ENCODE measurements around the gene PPP1R18.
"Not testable (repeated sequence)": the region's sequence is repeated elsewhere in the genome, so short reads cannot be mapped to it uniquely, and the experiment has no call there.

Gene PPP1R18

GRCh38 chr6:30719791-30720737, 33.6 kb upstream of the PPP1R18 start, which contains the start of gene TUBB:
Gene TUBB, plus strand, starts transcription at chr6:30720352. Its CDS starts 155 bp downstream, at chr6:30720507.
- Histone ChIP-seq H3K79me1 (ENCODE audit: low read length) (peaks cover 27% of the 10 kb centered on the region), H3K4me2 (ENCODE audit: low read length) (peak within 1 kb of the TSS; percentile 72), H2BK5ac (ENCODE audit: low read depth, low read length, poor library complexity) (peak within 1 kb of the TSS; percentile 96), H3K4ac (ENCODE audit: low read depth, low read length) (peak within 1 kb of the TSS; percentile 90), H3K27me3 (ENCODE audit: insufficient read depth, low read length) (no peaks in the 10 kb centered on the region), H4K91ac (ENCODE audit: low read depth, low read length) (peak within 1 kb of the TSS; percentile 90), H3K27ac (ENCODE audit: low read depth, low read length) (peak within 1 kb of the TSS; percentile 91), H3K18ac (ENCODE audit: low read length) (peak within 1 kb of the TSS; percentile 67), H3K9me3 (ENCODE audit: insufficient read depth, low read depth, low read length) (peaks cover 4% of the 10 kb centered on the region), H2AK5ac (ENCODE audit: low read length) (peak within 1 kb of the TSS; percentile 71), H3K9ac (ENCODE audit: low read length) (peak within 1 kb of the TSS; percentile 96), H3K79me2 (ENCODE audit: control insufficient read depth, insufficient read depth, low read length, poor library complexity) (peaks cover 20% of the 10 kb centered on the region), H4K8ac (ENCODE audit: low read depth, low read length) (peak within 1 kb of the TSS; percentile 79), H3K4me3 (ENCODE audit: low read depth, low read length) (peak within 1 kb of the TSS; percentile 84), H3K14ac (ENCODE audit: low read length) (peak within 1 kb of the TSS; percentile 74), H2AFZ (ENCODE audit: insufficient read depth, low read length, poor library complexity) (peak within 1 kb of the TSS; percentile 27), H4K12ac (ENCODE audit: low read depth, low read length) (peak within 1 kb of the TSS; percentile 89), H3K4me1 (ENCODE audit: control insufficient read depth in 1 of 2, insufficient read depth in 2 of 2, low read length in 2 of 2) (peaks cover 5 to 6% of the 10 kb centered on the region in 2 experiments), H2BK120ac (ENCODE audit: insufficient read depth, low read length, poor library complexity) (peak within 1 kb of the TSS; percentile 61), H3K36me3 (ENCODE audit: control insufficient read depth in 1 of 2, insufficient read depth in 2 of 2, low read length in 2 of 2) (peaks cover 28 to 34% of the 10 kb centered on the region in 2 experiments), H2BK12ac (ENCODE audit: low read length) (no peak within 1 kb of the TSS), H3K23ac (ENCODE audit: low read length) (no peak within 1 kb of the TSS)
- WGBS (ENCODE audit: extremely low coverage, insufficient coverage, insufficient read length): no CpG with 5 or more reads among the region's 38 CpGs
- peak; percentile 98 for DNase-seq

- Histone ChIP-seq H4K12ac (ENCODE audit: low read depth, low read length) (peak overlapping the region; percentile 57), H2BK12ac (ENCODE audit: low read length) (no peak overlapping the region), H3K27ac (ENCODE audit: low read depth, low read length) (peak overlapping the region; percentile 87), H3K4me2 (ENCODE audit: low read length) (peak overlapping the region; percentile 72), H3K36me3 (ENCODE audit: control insufficient read depth in 1 of 2, insufficient read depth in 2 of 2, low read length in 2 of 2) (peaks cover 25 to 29% of the 10 kb centered on the region in 2 experiments), H3K4me3 (ENCODE audit: low read depth, low read length) (peak overlapping the region; percentile 39), H2AK5ac (ENCODE audit: low read length) (peak overlapping the region; percentile 59), H3K23ac (ENCODE audit: low read length) (no peak overlapping the region), H4K91ac (ENCODE audit: low read depth, low read length) (peak overlapping the region; percentile 90), H2BK120ac (ENCODE audit: insufficient read depth, low read length, poor library complexity) (peak overlapping the region; percentile 59), H3K27me3 (ENCODE audit: insufficient read depth, low read length) (no peaks in the 10 kb centered on the region), H3K4me1 (ENCODE audit: control insufficient read depth in 1 of 2, insufficient read depth in 2 of 2, low read length in 2 of 2) (peaks cover 5 to 6% of the 10 kb centered on the region in 2 experiments), H3K4ac (ENCODE audit: low read depth, low read length) (peak overlapping the region; percentile 65), H3K18ac (ENCODE audit: low read length) (no peak overlapping the region), H3K9me3 (ENCODE audit: insufficient read depth, low read depth, low read length) (peaks cover 4% of the 10 kb centered on the region), H4K8ac (ENCODE audit: low read depth, low read length) (peak overlapping the region; percentile 70), H2BK5ac (ENCODE audit: low read depth, low read length, poor library complexity) (peak overlapping the region; percentile 49), H2AFZ (ENCODE audit: insufficient read depth, low read length, poor library complexity) (peak overlapping the region; percentile 27), H3K14ac (ENCODE audit: low read length) (peak overlapping the region; percentile 74), H3K9ac (ENCODE audit: low read length) (peak overlapping the region; percentile 76), H3K79me2 (ENCODE audit: control insufficient read depth, insufficient read depth, low read length, poor library complexity) (peaks cover 20% of the 10 kb centered on the region), H3K79me1 (ENCODE audit: low read length) (peaks cover 27% of the 10 kb centered on the region)
- WGBS (ENCODE audit: extremely low coverage, insufficient coverage, insufficient read length): no CpG with 5 or more reads among the region's 8 CpGs
- DNase-seq: peak in 1 of 2 donors; percentile 51
Measured at GRCh38 chr6:30719356-30719755, 32.9 kb upstream of the PPP1R18 start.

DNA sequence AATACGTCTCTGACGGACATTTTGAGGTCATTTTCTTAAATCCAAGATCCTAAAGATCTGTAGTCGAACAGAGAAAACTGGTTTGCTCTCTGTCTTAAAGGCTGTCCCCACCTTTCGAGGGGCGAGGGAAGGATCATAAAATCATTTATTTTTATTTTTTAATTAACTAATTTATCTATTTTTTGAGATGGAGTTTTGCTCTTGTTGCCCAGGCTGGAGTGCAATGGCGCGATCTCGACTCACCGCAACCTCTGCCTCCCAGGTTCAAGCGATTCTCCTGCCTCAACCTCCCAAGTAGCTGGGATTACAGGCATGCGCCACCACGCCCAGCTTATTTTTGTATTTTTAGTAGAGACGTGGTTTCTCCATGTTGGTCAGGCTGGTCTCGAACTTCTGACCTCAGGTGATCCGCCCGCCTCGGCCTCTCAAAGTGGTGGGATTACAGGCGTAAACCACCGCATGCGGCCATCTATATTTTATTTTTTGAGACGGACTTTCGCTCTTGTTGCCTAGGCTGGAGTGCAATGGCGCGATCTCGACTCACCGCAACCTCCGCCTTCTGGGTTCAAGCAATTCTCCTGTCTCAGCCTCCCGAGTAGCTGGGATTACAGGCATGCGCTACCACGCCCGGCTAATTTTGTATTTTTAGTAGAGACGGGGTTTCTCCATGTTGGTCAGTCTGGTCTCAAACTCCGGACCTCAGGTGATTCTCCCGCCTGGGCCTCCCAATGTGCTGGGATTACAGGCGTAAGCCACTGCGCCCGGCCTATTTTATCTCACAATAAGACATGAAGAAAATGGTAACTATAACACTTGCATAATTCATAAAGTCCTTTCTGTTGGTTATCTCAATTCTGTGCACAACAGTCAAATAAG, 31.6 kb upstream of the PPP1R18 start:
- Histone ChIP-seq H3K79me2 (ENCODE audit: control insufficient read depth, insufficient read depth, low read length, poor library complexity) (peaks cover 20% of the 10 kb centered on the region), H3K27ac (ENCODE audit: low read depth, low read length) (peak overlapping the region; percentile 65), H3K4me2 (ENCODE audit: low read length) (peak overlapping the region; percentile 4), H4K12ac (ENCODE audit: low read depth, low read length) (peak overlapping the region; percentile 61), H2BK5ac (ENCODE audit: low read depth, low read length, poor library complexity) (peak overlapping the region; percentile 52), H3K4ac (ENCODE audit: low read depth, low read length) (peak overlapping the region; percentile 50), H3K36me3 (ENCODE audit: control insufficient read depth in 1 of 2, insufficient read depth in 2 of 2, low read length in 2 of 2) (peaks cover 17 to 23% of the 10 kb centered on the region in 2 experiments), H3K79me1 (ENCODE audit: low read length) (peaks cover 27% of the 10 kb centered on the region)
- H3K9ac ChIP-seq (ENCODE audit: low read length); H2AFZ ChIP-seq (ENCODE audit: insufficient read depth, low read length, poor library complexity); H3K18ac ChIP-seq (ENCODE audit: low read length); H3K23ac ChIP-seq (ENCODE audit: low read length); H3K9me3 ChIP-seq (ENCODE audit: insufficient read depth, low read depth, low read length); H4K8ac ChIP-seq (ENCODE audit: low read depth, low read length); H4K91ac ChIP-seq (ENCODE audit: low read depth, low read length); H2BK12ac ChIP-seq (ENCODE audit: low read length); H2AK5ac ChIP-seq (ENCODE audit: low read length); H2BK120ac ChIP-seq (ENCODE audit: insufficient read depth, low read length, poor library complexity); DNase-seq; H3K14ac ChIP-seq (ENCODE audit: low read length); H3K4me1 ChIP-seq (ENCODE audit: control insufficient read depth in 1 of 2, insufficient read depth in 2 of 2, low read length in 2 of 2); H3K4me3 ChIP-seq (ENCODE audit: low read depth, low read length); H3K27me3 ChIP-seq (ENCODE audit: insufficient read depth, low read length): not testable (repeated sequence)
- WGBS (ENCODE audit: extremely low coverage, insufficient coverage, insufficient read length): no CpG with 5 or more reads among the region's 37 CpGs

Measured in trophoblast cell (in vitro differentiated cells and primary cell).